ENCODE data around the gene LSS. TPM values are rescaled to one million over a fixed set of nuclear protein-coding genes. Genes with fewer than 3 reads are reported as not detected.

The LSS gene
- total and polyA plus RNA-seq, 2 experiments from 2014 or later = 55.0 to 237 TPM

DNA sequence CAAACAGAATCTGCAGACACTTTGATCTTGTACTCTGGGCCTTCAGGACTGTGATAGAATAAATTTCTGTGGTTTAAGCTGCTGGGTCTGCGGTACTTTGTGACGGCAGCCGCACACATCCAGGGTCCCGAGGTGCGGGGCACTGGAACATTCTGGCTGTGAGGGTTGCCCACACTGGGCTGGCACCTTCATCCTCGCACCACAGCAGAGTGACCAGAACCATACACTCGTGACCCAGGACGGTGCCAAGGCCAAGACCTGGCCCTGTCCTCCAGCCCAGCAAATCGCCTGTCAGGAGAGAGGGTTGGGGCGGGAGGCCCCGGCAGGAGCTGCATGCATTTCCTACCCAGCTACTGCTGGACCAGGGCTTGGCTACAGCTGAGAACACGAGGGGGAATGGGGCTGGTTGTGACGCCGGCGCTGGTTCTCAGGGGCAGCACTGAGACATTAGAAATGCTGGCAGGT, 70.6 kb downstream of the LSS start (continued):
- TF ChIP-seq NANOG (IDR thresholded peaks at IDR 0.05; ENCODE audit: borderline replicate concordance) (no peak), POLR2AphosphoS5 (IDR thresholded peaks at IDR 0.05; ENCODE audit: low read depth) (no peak)
- TF ChIP-seq, protein P1, sequence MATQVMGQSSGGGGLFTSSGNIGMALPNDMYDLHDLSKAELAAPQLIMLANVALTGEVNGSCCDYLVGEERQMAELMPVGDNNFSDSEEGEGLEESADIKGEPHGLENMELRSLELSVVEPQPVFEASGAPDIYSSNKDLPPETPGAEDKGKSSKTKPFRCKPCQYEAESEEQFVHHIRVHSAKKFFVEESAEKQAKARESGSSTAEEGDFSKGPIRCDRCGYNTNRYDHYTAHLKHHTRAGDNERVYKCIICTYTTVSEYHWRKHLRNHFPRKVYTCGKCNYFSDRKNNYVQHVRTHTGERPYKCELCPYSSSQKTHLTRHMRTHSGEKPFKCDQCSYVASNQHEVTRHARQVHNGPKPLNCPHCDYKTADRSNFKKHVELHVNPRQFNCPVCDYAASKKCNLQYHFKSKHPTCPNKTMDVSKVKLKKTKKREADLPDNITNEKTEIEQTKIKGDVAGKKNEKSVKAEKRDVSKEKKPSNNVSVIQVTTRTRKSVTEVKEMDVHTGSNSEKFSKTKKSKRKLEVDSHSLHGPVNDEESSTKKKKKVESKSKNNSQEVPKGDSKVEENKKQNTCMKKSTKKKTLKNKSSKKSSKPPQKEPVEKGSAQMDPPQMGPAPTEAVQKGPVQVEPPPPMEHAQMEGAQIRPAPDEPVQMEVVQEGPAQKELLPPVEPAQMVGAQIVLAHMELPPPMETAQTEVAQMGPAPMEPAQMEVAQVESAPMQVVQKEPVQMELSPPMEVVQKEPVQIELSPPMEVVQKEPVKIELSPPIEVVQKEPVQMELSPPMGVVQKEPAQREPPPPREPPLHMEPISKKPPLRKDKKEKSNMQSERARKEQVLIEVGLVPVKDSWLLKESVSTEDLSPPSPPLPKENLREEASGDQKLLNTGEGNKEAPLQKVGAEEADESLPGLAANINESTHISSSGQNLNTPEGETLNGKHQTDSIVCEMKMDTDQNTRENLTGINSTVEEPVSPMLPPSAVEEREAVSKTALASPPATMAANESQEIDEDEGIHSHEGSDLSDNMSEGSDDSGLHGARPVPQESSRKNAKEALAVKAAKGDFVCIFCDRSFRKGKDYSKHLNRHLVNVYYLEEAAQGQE (IDR thresholded peaks at IDR 0.05; ENCODE audit: unreplicated experiment) = no peak

DNA sequence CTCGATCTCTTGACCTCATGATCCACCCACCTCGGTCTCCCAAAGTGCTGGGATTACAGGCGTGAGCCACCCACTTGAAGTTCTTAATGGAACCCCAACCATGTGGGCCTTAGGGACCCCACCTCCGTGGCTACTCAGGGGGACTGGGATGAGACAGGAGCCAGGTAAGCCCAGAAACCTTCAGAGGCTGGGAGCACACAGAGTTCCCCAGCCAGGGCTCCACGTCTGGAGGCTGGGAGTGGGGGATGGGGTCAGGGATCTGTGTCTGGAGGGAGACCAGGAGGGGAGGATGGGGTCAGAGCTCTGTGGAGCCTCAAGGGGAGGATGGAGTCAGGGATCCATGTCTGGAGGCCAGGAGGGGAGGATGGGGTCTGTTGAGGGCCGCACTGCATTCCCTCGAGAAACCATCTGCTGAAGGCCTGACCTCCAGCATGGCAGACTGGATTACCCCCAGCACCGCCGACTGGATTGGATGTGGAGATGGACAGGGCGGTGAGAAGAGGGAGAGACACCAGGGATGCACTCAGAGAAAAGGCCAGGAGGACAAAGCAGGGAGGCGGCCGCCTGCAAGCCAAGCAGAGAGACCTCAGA, 71.1 kb downstream of the LSS start:
- Histone ChIP-seq H3K36me3 (ENCODE audit: insufficient read depth) (no peaks in the 10 kb centered on the region), H3K27me3 (ENCODE audit: insufficient read depth) (no peaks in the 10 kb centered on the region), H3K4me2 (no peak overlapping the region), H3K79me2 (replicated peaks; ENCODE audit: insufficient read depth) (no peaks in the 10 kb centered on the region), H3K27ac (ENCODE audit: low read depth) (no peak overlapping the region), H3F3A (replicated peaks; ENCODE audit: low read depth) (0 out of 2 replicates have a peak, but pooled peaks cover 4% of the 10 kb centered on the region), H3K9me2 (ENCODE audit: insufficient read depth) (no peaks in the 10 kb centered on the region), H3K4me1 (ENCODE audit: insufficient read depth) (no peaks in the 10 kb centered on the region; the same call in 1 of the 2 replicates), H2AFZ (no peak overlapping the region), H3K4me3 (no peak overlapping the region), H4K20me1 (replicated peaks; ENCODE audit: insufficient read depth) (no peaks in the 10 kb centered on the region)
- peaks cover 10% of the 10 kb centered on the region for H3K9me3 Mint-ChIP-seq
- ATAC-seq = no peak
- TF ChIP-seq, protein P1 (IDR thresholded peaks at IDR 0.05; ENCODE audit: unreplicated experiment) = no peak
- TF ChIP-seq CREB1 (CRISPR knock-in tag; IDR thresholded peaks at IDR 0.05; ENCODE audit: low read depth) = no peak
- H3K27me3 Mint-ChIP-seq (ENCODE audit: insufficient read depth, low read depth, poor library complexity) = peaks cover 20% of the 10 kb centered on the region
- peaks cover 30% of the 10 kb centered on the region for H3K36me3 Mint-ChIP-seq (ENCODE audit: low read depth)
- peaks cover 3% of the 10 kb centered on the region for H3K4me1 Mint-ChIP-seq
- H3K4me3 Mint-ChIP-seq = no peak overlapping the region
- DNase-seq (ENCODE audit: low spot score) = no peak
- no peak overlapping the region for H3K27ac Mint-ChIP-seq

DNA sequence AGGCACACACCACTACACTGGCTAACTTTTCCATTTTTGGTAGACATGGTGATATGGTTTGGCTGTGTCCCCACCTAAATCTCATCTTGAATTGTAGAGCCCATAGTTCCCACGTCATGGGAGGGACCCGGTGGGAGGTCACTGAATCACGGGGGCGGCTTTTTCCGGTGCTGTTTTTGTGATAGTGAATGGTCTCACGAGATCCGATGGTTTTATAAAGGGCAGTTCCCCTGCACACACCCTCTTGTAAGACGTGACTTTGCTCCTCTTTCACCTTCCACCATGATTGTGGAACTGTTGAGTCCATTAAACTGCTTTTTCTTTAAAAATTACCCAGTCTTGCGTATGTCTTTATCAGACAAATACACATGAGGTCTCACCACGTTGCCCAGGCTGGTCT, 71.9 kb downstream of the LSS start:
- ATAC-seq (no peak), DNase-seq (ENCODE audit: low spot score) (no peak)
- Histone ChIP-seq H3K4me2 (no peak overlapping the region), H3K79me2 (replicated peaks; ENCODE audit: insufficient read depth) (no peaks in the 10 kb centered on the region), H4K20me1 (replicated peaks; ENCODE audit: insufficient read depth) (no peaks in the 10 kb centered on the region), H2AFZ (no peak overlapping the region), H3K27me3 (ENCODE audit: insufficient read depth) (no peaks in the 10 kb centered on the region), H3F3A (replicated peaks; ENCODE audit: low read depth) (0 out of 2 replicates have a peak, but pooled peaks cover 4% of the 10 kb centered on the region), H3K4me3 (no peak overlapping the region), H3K27ac (ENCODE audit: low read depth) (no peak overlapping the region), H3K9me2 (ENCODE audit: insufficient read depth) (no peaks in the 10 kb centered on the region), H3K36me3 (ENCODE audit: insufficient read depth) (no peaks in the 10 kb centered on the region), H3K4me1 (ENCODE audit: insufficient read depth) (no peaks in the 10 kb centered on the region; the same call in 1 of the 2 replicates)
- H3K4me1 Mint-ChIP-seq = peaks cover 8% of the 10 kb centered on the region
- peaks cover 23% of the 10 kb centered on the region for H3K36me3 Mint-ChIP-seq (ENCODE audit: low read depth)
- no peak overlapping the region for H3K4me3 Mint-ChIP-seq
- H3K9me3 Mint-ChIP-seq = peaks cover 7% of the 10 kb centered on the region; the same call in 1 of the 3 replicates
- no peak overlapping the region for H3K27ac Mint-ChIP-seq
- H3K27me3 Mint-ChIP-seq (ENCODE audit: insufficient read depth, low read depth, poor library complexity) = peaks cover 14% of the 10 kb centered on the region
- TF ChIP-seq, protein P2, sequence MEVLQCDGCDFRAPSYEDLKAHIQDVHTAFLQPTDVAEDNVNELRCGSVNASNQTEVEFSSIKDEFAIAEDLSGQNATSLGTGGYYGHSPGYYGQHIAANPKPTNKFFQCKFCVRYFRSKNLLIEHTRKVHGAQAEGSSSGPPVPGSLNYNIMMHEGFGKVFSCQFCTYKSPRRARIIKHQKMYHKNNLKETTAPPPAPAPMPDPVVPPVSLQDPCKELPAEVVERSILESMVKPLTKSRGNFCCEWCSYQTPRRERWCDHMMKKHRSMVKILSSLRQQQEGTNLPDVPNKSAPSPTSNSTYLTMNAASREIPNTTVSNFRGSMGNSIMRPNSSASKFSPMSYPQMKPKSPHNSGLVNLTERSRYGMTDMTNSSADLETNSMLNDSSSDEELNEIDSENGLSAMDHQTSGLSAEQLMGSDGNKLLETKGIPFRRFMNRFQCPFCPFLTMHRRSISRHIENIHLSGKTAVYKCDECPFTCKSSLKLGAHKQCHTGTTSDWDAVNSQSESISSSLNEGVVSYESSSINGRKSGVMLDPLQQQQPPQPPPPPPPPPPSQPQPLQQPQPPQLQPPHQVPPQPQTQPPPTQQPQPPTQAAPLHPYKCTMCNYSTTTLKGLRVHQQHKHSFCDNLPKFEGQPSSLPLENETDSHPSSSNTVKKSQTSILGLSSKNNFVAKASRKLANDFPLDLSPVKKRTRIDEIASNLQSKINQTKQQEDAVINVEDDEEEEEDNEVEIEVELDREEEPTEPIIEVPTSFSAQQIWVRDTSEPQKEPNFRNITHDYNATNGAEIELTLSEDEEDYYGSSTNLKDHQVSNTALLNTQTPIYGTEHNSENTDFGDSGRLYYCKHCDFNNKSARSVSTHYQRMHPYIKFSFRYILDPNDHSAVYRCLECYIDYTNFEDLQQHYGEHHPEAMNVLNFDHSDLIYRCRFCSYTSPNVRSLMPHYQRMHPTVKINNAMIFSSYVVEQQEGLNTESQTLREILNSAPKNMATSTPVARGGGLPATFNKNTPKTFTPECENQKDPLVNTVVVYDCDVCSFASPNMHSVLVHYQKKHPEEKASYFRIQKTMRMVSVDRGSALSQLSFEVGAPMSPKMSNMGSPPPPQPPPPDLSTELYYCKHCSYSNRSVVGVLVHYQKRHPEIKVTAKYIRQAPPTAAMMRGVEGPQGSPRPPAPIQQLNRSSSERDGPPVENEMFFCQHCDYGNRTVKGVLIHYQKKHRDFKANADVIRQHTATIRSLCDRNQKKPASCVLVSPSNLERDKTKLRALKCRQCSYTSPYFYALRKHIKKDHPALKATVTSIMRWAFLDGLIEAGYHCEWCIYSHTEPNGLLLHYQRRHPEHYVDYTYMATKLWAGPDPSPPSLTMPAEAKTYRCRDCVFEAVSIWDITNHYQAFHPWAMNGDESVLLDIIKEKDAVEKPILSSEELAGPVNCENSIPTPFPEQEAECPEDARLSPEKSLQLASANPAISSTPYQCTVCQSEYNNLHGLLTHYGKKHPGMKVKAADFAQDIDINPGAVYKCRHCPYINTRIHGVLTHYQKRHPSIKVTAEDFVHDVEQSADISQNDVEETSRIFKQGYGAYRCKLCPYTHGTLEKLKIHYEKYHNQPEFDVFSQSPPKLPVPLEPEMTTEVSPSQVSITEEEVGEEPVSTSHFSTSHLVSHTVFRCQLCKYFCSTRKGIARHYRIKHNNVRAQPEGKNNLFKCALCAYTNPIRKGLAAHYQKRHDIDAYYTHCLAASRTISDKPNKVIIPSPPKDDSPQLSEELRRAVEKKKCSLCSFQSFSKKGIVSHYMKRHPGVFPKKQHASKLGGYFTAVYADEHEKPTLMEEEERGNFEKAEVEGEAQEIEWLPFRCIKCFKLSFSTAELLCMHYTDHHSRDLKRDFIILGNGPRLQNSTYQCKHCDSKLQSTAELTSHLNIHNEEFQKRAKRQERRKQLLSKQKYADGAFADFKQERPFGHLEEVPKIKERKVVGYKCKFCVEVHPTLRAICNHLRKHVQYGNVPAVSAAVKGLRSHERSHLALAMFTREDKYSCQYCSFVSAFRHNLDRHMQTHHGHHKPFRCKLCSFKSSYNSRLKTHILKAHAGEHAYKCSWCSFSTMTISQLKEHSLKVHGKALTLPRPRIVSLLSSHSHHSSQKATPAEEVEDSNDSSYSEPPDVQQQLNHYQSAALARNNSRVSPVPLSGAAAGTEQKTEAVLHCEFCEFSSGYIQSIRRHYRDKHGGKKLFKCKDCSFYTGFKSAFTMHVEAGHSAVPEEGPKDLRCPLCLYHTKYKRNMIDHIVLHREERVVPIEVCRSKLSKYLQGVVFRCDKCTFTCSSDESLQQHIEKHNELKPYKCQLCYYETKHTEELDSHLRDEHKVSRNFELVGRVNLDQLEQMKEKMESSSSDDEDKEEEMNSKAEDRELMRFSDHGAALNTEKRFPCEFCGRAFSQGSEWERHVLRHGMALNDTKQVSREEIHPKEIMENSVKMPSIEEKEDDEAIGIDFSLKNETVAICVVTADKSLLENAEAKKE (CRISPR knock-in tag; IDR thresholded peaks at IDR 0.05) = no peak
